Prostate gland (tissue), 2 donors: ENCODE measurements around the gene ERAL1. TPM values are rescaled to one million over a fixed set of nuclear protein-coding genes. Genes with fewer than 3 reads are reported as not detected.

Source experiments
- DNase-seq: peaks from one replicate; pipeline ENCODE4 v3.0.0-alpha.2; 2019; ENCODE audit warnings: low spot score
- H3K27ac ChIP-seq, 2 donors: fragments of 200-600 bp; sonication (generic); 2 replicates each; pipeline ENCODE4 v1.5.1; 2017 to 2019
- H3K27me3 ChIP-seq: fragments of 200-600 bp; sonication (generic); replicated peaks from 2 replicates; pipeline ENCODE4 v1.5.1; 2019; ENCODE audit not compliant: insufficient read depth
- H3K36me3 ChIP-seq, 2 donors: fragments of 200-600 bp; sonication (generic); 1 replicate in 1 of 2; 2 replicates in 1 of 2; pipeline versions ENCODE4 v1.5.1 to v1.8.1; 2017 to 2019
- H3K4me1 ChIP-seq: fragments of 200-600 bp; sonication (generic); replicated peaks from 2 replicates; pipeline ENCODE4 v1.5.1; 2019
- H3K4me3 ChIP-seq, 2 donors: fragments of 200-600 bp; sonication (generic); 2 replicates each; pipeline ENCODE4 v1.5.1; 2017 to 2019
- H3K9me3 ChIP-seq: fragments of 200-600 bp; sonication (generic); 2 replicates; pipeline ENCODE4 v1.5.1; 2017
- CTCF ChIP-seq, 4 experiments: fragments of 200-600 bp in 2 of 4; fragments of 450-650 bp in 2 of 4; sonication (generic) in 2 of 4; IDR thresholded peaks; 1 replicate in 3 of 4; 2 replicates in 1 of 4; pipeline ENCODE4 v1.5.1; 2016 to 2019; ENCODE audit warnings: antibody characterized with exemption in 4 of 4, mild to moderate bottlenecking in 2 of 4, moderate library complexity in 2 of 4
- POLR2A ChIP-seq: fragments of 450-650 bp; IDR thresholded peaks from one replicate; pipeline ENCODE4 v1.6.1; 2016; ENCODE audit warnings: antibody characterized with exemption, mild to moderate bottlenecking
- POLR2AphosphoS5 ChIP-seq: sonication (generic); formaldehyde crosslinking; IDR thresholded peaks from one replicate; pipeline ENCODE4 v1.6.1; 2017; ENCODE audit warnings: antibody characterized with exemption
- WGBS: methylation state at CpG from one replicate; pipeline ENCODE4 v1.1.5; 2018; 5-methylcytosine and 5-hydroxymethylcytosine counted together
- intact Hi-C: fragments of 100-400 bp; cut with DNase I; formaldehyde crosslinking; loops from one replicate; pipeline ENCODE4 v1.14.2; 2022
- total RNA-seq, 2 donors: library from RNA; depleted of rRNA; stranded (reverse); fragments of >200 nt; gene quantifications; one replicate each; pipeline ENCODE4 v1.1.0, GENCODE V29; 2016

ERAL1 gene
- total RNA-seq, 2 donors from 2014 or later = 49.9 to 70.8 TPM

- H3K9me3 ChIP-seq = no peaks in the 10 kb centered on the region
- no peak overlapping the region for H3K27ac ChIP-seq
- peaks cover 23 to 44% of the 10 kb centered on the region in 2 donors for H3K36me3 ChIP-seq
- intact Hi-C loops = no loop called here
- TF ChIP-seq CTCF (IDR thresholded peaks at IDR 0.05) (no peak), POLR2A (no peak), POLR2AphosphoS5 (no peak)
- H3K4me3 ChIP-seq = no peak overlapping the region
- 93% methylated on average over 17 of the region's 17 CpGs for WGBS
- DNase-seq = no peak
- H3K27me3 ChIP-seq = no peaks in the 10 kb centered on the region
- no peaks in the 10 kb centered on the region for H3K4me1 ChIP-seq
Measured at GRCh38 chr17:28881533-28882056, 26.8 kb downstream of the ERAL1 start.

GRCh38 chr17:28882154-28882895, 27.5 kb downstream of the ERAL1 start:
- H3K9me3 ChIP-seq = no peaks in the 10 kb centered on the region
- no peaks in the 10 kb centered on the region for H3K27me3 ChIP-seq
- TF ChIP-seq CTCF (IDR thresholded peaks at IDR 0.05) (no peak), POLR2A (no peak), POLR2AphosphoS5 (no peak)
- 91% methylated on average over 18 of the region's 18 CpGs for WGBS
- no peak for DNase-seq
- no peak overlapping the region for H3K4me3 ChIP-seq
- H3K4me1 ChIP-seq = no peaks in the 10 kb centered on the region
- H3K36me3 ChIP-seq = peaks cover 23 to 44% of the 10 kb centered on the region in 2 donors
- intact Hi-C loops = no loop called here
- H3K27ac ChIP-seq = no peak overlapping the region

DNA sequence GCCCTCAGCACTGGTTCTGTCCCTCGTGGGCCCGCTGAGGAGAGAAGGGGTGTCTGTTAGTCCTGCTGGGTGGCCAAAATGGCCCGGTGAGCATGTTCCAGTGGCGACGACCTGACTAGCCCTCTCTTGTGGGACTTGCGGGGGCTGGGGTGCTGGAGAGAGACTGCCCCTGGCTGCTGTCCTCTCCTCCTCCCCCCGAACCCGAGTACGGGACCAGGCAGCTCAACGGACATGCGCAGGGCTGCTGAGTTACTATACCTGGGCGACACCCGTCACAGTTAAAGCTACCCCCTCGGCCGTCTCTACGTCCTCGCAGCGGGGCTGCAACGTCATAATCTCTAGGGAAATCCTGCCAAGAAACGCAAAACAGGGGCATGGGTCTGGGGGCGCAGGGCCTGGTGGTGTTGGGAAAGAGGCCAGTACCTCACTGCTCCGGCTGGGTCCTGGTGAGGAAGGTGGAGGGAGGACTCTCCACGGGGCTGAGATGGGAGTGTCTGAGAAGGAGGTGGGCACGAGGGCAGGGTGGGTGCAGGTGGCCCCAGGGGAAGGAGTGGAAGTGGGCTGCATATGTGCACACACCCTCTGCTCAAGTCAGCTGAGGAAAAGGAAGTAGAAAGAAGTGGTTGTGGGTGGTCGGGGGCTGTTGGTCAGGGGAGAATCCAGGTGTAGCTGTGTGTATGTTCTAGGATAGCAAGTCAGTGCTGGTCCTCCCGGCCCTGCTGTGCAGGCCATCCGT, 29.3 kb downstream of the ERAL1 start:
- Histone ChIP-seq H3K27ac (no peak overlapping the region), H3K36me3 (peaks cover 23 to 44% of the 10 kb centered on the region in 2 donors), H3K27me3 (no peaks in the 10 kb centered on the region), H3K4me1 (no peaks in the 10 kb centered on the region), H3K9me3 (no peaks in the 10 kb centered on the region), H3K4me3 (no peak overlapping the region)
- DNase-seq = no peak
- WGBS = 86% methylated on average over 27 of the region's 27 CpGs
- intact Hi-C loops = no loop called here
- TF ChIP-seq POLR2A (no peak), POLR2AphosphoS5 (no peak), CTCF (IDR thresholded peaks at IDR 0.05) (no peak)

- Histone ChIP-seq H3K27me3 (no peaks in the 10 kb centered on the region), H3K4me3 (no peak overlapping the region), H3K4me1 (no peaks in the 10 kb centered on the region), H3K9me3 (no peaks in the 10 kb centered on the region), H3K27ac (no peak overlapping the region), H3K36me3 (peaks cover 23 to 31% of the 10 kb centered on the region in 2 donors)
- no peak for TF ChIP-seq CTCF (IDR thresholded peaks at IDR 0.05)
- no peak for TF ChIP-seq POLR2A
- TF ChIP-seq POLR2AphosphoS5 = no peak
- WGBS = 93% methylated on average over 4 of the region's 4 CpGs
- no peak for DNase-seq
- intact Hi-C loops = no loop called here
Measured at GRCh38 chr17:28885363-28885762, 30.5 kb downstream of the ERAL1 start.
